ENCODE measurements around the gene FXYD6. TPM values are rescaled to one million over a fixed set of nuclear protein-coding genes. Genes with fewer than 3 reads are reported as not detected.

FXYD6 gene
- total RNA-seq, 1 donor from 2014 or later, result 10.5 TPM

GRCh38 chr11:117818041-117818873 lies 58.2 kb downstream of the FXYD6 start:
- Histone ChIP-seq H3K79me2 (ENCODE audit: insufficient read depth, low read length) (no peaks in the 10 kb centered on the region), H3K4me2 (ENCODE audit: low read length) (peak overlapping the region; percentile 43), H3K27me3 (ENCODE audit: insufficient read depth, low read length) (no peaks in the 10 kb centered on the region), H3K9ac (ENCODE audit: low read length) (no peak overlapping the region), H2AFZ (ENCODE audit: low read depth, low read length) (peak overlapping the region; percentile 28), H3K9me3 (ENCODE audit: insufficient read depth, low read depth, low read length) (no peaks in the 10 kb centered on the region), H3K36me3 (ENCODE audit: insufficient read depth, low read length) (no peaks in the 10 kb centered on the region), H3K4me3 (ENCODE audit: insufficient read depth, low read depth, low read length) (no peak overlapping the region), H4K20me1 (ENCODE audit: insufficient read depth, low read length) (no peaks in the 10 kb centered on the region), H3K27ac (ENCODE audit: low read depth, low read length) (peak overlapping the region; percentile 3), H3K4me1 (ENCODE audit: insufficient read depth, low read length) (peaks cover 23% of the 10 kb centered on the region)
- Mint-ChIP-seq H3K4me1 (ENCODE audit: low read depth, unreplicated experiment) (peaks cover 27% of the 10 kb centered on the region), H3K9me3 (ENCODE audit: unreplicated experiment) (no peaks in the 10 kb centered on the region), H3K4me3 (ENCODE audit: unreplicated experiment) (peak overlapping the region; percentile 28), H3K36me3 (ENCODE audit: low read depth, unreplicated experiment) (no peaks in the 10 kb centered on the region), H3K27me3 (ENCODE audit: low read depth, unreplicated experiment) (peaks cover 12% of the 10 kb centered on the region), H3K27ac (ENCODE audit: unreplicated experiment) (no peak overlapping the region)
- TF ChIP-seq EZH2 (IDR thresholded peaks at IDR 0.05; ENCODE audit: insufficient read depth, low read length), result no peak
- TF ChIP-seq, protein P1, sequence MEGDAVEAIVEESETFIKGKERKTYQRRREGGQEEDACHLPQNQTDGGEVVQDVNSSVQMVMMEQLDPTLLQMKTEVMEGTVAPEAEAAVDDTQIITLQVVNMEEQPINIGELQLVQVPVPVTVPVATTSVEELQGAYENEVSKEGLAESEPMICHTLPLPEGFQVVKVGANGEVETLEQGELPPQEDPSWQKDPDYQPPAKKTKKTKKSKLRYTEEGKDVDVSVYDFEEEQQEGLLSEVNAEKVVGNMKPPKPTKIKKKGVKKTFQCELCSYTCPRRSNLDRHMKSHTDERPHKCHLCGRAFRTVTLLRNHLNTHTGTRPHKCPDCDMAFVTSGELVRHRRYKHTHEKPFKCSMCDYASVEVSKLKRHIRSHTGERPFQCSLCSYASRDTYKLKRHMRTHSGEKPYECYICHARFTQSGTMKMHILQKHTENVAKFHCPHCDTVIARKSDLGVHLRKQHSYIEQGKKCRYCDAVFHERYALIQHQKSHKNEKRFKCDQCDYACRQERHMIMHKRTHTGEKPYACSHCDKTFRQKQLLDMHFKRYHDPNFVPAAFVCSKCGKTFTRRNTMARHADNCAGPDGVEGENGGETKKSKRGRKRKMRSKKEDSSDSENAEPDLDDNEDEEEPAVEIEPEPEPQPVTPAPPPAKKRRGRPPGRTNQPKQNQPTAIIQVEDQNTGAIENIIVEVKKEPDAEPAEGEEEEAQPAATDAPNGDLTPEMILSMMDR (IDR thresholded peaks at IDR 0.05; ENCODE audit: insufficient read depth, low read depth, low read length), result no peak
- FAIRE-seq (no peak), DNase-seq (ENCODE audit: low read depth) (peak; percentile 29)

DNA sequence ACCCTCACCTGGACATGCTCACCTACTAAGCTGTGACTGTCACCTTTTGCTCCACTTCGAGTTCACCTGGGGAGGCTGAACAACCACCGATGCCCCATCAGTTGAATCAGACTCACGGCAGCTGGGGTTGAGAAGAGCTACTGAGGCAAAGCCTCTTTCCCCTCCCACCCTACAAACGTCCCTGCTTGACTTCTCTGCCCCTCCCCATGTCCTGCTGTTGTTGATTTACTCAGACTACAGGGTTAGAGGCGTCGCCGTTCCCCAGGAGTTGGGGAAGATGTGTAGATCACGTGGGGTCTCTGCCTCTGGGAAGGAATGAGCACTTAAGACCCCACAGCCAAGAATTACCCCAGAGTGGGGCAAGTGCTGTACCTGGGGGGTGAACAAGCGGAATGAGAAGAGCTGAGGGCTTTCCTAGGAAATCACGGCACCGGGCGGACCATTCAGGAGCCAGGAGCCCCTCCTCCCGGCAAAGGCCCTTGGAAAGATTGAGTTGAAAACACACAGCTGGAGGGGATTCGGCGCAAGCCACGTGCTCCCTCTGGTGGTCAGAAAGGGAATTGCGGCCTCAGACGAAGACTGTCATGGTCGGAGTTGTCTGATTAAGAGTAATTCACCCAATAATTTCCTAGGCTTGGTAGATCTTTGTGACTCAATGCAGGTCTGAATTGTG lies 59.0 kb downstream of the FXYD6 start:
- no peaks in the 10 kb centered on the region for H3K9me3 Mint-ChIP-seq (ENCODE audit: unreplicated experiment)
- peak overlapping the region; percentile 43 for H3K4me2 ChIP-seq (ENCODE audit: low read length)
- H3K4me3 Mint-ChIP-seq (ENCODE audit: unreplicated experiment), result no peak overlapping the region
- no peaks in the 10 kb centered on the region for H3K36me3 ChIP-seq (ENCODE audit: insufficient read depth, low read length)
- peaks cover 11% of the 10 kb centered on the region for H3K27me3 Mint-ChIP-seq (ENCODE audit: low read depth, unreplicated experiment)
- H3K4me1 Mint-ChIP-seq (ENCODE audit: low read depth, unreplicated experiment), result peaks cover 27% of the 10 kb centered on the region
- no peaks in the 10 kb centered on the region for H3K9me3 ChIP-seq (ENCODE audit: insufficient read depth, low read depth, low read length)
- H3K9ac ChIP-seq (ENCODE audit: low read length), result no peak overlapping the region
- no peaks in the 10 kb centered on the region for H3K79me2 ChIP-seq (ENCODE audit: insufficient read depth, low read length)
- H2AFZ ChIP-seq (ENCODE audit: low read depth, low read length), result peak overlapping the region; percentile 74
- H4K20me1 ChIP-seq (ENCODE audit: insufficient read depth, low read length), result no peaks in the 10 kb centered on the region
- no peak overlapping the region for H3K27ac ChIP-seq (ENCODE audit: low read depth, low read length)
- H3K4me3 ChIP-seq (ENCODE audit: insufficient read depth, low read depth, low read length), result no peak overlapping the region
- no peaks in the 10 kb centered on the region for H3K36me3 Mint-ChIP-seq (ENCODE audit: low read depth, unreplicated experiment)
- peak overlapping the region; percentile 41 for H3K27ac Mint-ChIP-seq (ENCODE audit: unreplicated experiment)
- peak; percentile 45 for DNase-seq (ENCODE audit: low read depth)
- TF ChIP-seq, protein P1 (IDR thresholded peaks at IDR 0.05; ENCODE audit: insufficient read depth, low read depth, low read length), result peak; percentile 100
- TF ChIP-seq EZH2 (IDR thresholded peaks at IDR 0.05; ENCODE audit: insufficient read depth, low read length), result no peak
- FAIRE-seq, result no peak
- H3K27me3 ChIP-seq (ENCODE audit: insufficient read depth, low read length), result no peaks in the 10 kb centered on the region
- H3K4me1 ChIP-seq (ENCODE audit: insufficient read depth, low read length), result peaks cover 23% of the 10 kb centered on the region
